OCI-LY7 (cell line): ENCODE data around the gene LPAR2.
A peak's percentile ranks its signal among the peaks of the same experiment; 100 is the strongest.

Source experiments
- CTCF ChIP-seq: fragments of 200-600 bp; sonication (generic); conservative IDR thresholded peaks from 2 replicates; pipeline ENCODE4 v1.5.1; 2014; ENCODE audit warnings: mild to moderate bottlenecking, antibody characterized with exemption, low read length, moderate library complexity, mixed read lengths
- EZH2phosphoT487 ChIP-seq: fragments of 200-600 bp; sonication (generic); IDR thresholded peaks from 2 replicates; pipeline ENCODE4 v1.6.1; 2018; ENCODE audit warnings: low read depth, borderline replicate concordance, mild to moderate bottlenecking, mixed run types, antibody characterized with exemption, low read length, moderate library complexity, mixed read lengths

- TF ChIP-seq CTCF (peak; percentile 96), EZH2phosphoT487 (no peak)
Measured at GRCh38 chr19:19643158-19644053, 15.4 kb upstream of the LPAR2 start, which contains the start of gene GMIP.
